H1 (cell line): ENCODE measurements around the gene RPS15. TPM values are rescaled to one million over a fixed set of nuclear protein-coding genes. Genes with fewer than 3 reads are reported as not detected.

ENCODE experiments used
- CTCF ChIA-PET: fragments of 300-600 bp; sonication (Branson Sonifier 250); formaldehyde crosslinking; loops from one replicate; lab custom pipeline; 2021; ENCODE audit not compliant: partially characterized antibody; lab: Charles Lee
- POLR2A ChIA-PET: fragments of 300-600 bp; sonication (Branson Sonifier 250); formaldehyde crosslinking; loops from one replicate; lab custom pipeline; 2021; ENCODE audit warnings: inconsistent platforms; ENCODE audit not compliant: partially characterized antibody; lab: Charles Lee
- DNase-seq, 2 experiments: peaks; one replicate each; pipeline versions ENCODE4 v3.0.0 to v3.0.0-alpha.2; 2010 to 2022; ENCODE audit warnings: low spot score in 2 of 2, low read depth in 1 of 2, mixed read lengths in 1 of 2
- FAIRE-seq: peaks from 2 replicates; lab custom pipeline; 2011; peaks lifted over from hg19 to GRCh38; lab: Jason Lieb, UNC
- H2AFZ ChIP-seq: 2 replicates; pipeline ENCODE4 v1.8.1; 2012; ENCODE audit warnings: low read length, inconsistent platforms
- H2AK5ac ChIP-seq: 2 replicates; pipeline ENCODE4 v1.6.1; 2013; ENCODE audit warnings: low read depth, low read length
- H2BK120ac ChIP-seq: replicated peaks from 2 replicates; pipeline ENCODE3; 2013; ENCODE audit warnings: low read depth, low read length, inconsistent platforms
- H2BK12ac ChIP-seq: 2 replicates; pipeline ENCODE4 v1.6.1; 2013; ENCODE audit warnings: low read depth, low read length
- H2BK15ac ChIP-seq: 2 replicates; pipeline ENCODE4 v1.6.1; 2013; ENCODE audit warnings: low read length
- H2BK20ac ChIP-seq: 2 replicates; pipeline ENCODE4 v1.6.1; 2013; ENCODE audit warnings: low read length
- H2BK5ac ChIP-seq: 2 replicates; pipeline ENCODE4 v1.6.1; 2013; ENCODE audit warnings: low read depth, low read length
- H3K14ac ChIP-seq: 2 replicates; pipeline ENCODE4 v1.6.1; 2013; ENCODE audit warnings: inconsistent platforms; ENCODE audit not compliant: insufficient read length
- H3K18ac ChIP-seq: 2 replicates; pipeline ENCODE4 v1.6.1; 2013; ENCODE audit warnings: low read length; ENCODE audit errors: extremely low read depth
- H3K23ac ChIP-seq: 2 replicates; pipeline ENCODE4 v1.6.1; 2013; ENCODE audit warnings: inconsistent platforms; ENCODE audit not compliant: insufficient read length
- H3K23me2 ChIP-seq: 2 replicates; pipeline ENCODE4 v1.6.1; 2013; ENCODE audit warnings: low read depth, low read length
- H3K27ac ChIP-seq: 2 replicates; pipeline ENCODE4 v1.6.1; 2011; ENCODE audit warnings: low read depth, low read length, inconsistent platforms
- H3K27me3 ChIP-seq, 4 experiments: replicated peaks in 1 of 4; 1 replicate in 1 of 4; 2 replicates in 3 of 4; pipeline versions ENCODE4 v1.6.1 to v1.8.1; 2011 to 2013; ENCODE audit warnings: low read length in 3 of 4, mild to moderate bottlenecking in 3 of 4, inconsistent platforms in 2 of 4, mixed read lengths in 2 of 4, moderate library complexity in 1 of 4; ENCODE audit not compliant: control insufficient read depth in 3 of 4, insufficient read depth in 3 of 4; ENCODE audit errors: extremely low read depth in 1 of 4
- H3K36me3 ChIP-seq, 4 experiments: 2 replicates each; pipeline versions ENCODE4 v1.6.1 to v1.8.1; 2011 to 2013; ENCODE audit warnings: mild to moderate bottlenecking in 4 of 4, low read length in 3 of 4, moderate library complexity in 2 of 4, control low read depth in 1 of 4, inconsistent platforms in 1 of 4; ENCODE audit not compliant: insufficient read depth in 4 of 4, control insufficient read depth in 2 of 4
- H3K4ac ChIP-seq: replicated peaks from 2 replicates; pipeline ENCODE3; 2013; ENCODE audit warnings: low read length, low read depth, mixed read lengths, inconsistent platforms; ENCODE audit not compliant: insufficient read length
- H3K4me1 ChIP-seq, 4 experiments: replicated peaks in 1 of 4; 1 replicate in 1 of 4; 2 replicates in 3 of 4; pipeline versions ENCODE4 v1.6.1 to v1.8.1; 2011 to 2013; ENCODE audit warnings: low read length in 3 of 4, inconsistent platforms in 2 of 4, mixed read lengths in 1 of 4; ENCODE audit not compliant: insufficient read depth in 4 of 4, control insufficient read depth in 3 of 4
- H3K4me2 ChIP-seq, 2 experiments: 2 replicates each; pipeline versions ENCODE4 v1.6.1 to v1.8.1; 2011 to 2013; ENCODE audit warnings: low read depth in 2 of 2, low read length in 2 of 2, control low read depth in 1 of 2, inconsistent platforms in 1 of 2, mild to moderate bottlenecking in 1 of 2; ENCODE audit not compliant: insufficient read depth in 1 of 2
- H3K4me3 ChIP-seq, 4 experiments: fragments of 200-600, 300-600 bp in 1 of 4; sonication (generic), shearing (Covaris generic), sonication (Bioruptor Twin) in 1 of 4; 2 replicates each; pipeline versions ENCODE4 v1.5.1 to v1.8.1; 2011 to 2016; ENCODE audit warnings: low read length in 4 of 4, low read depth in 3 of 4, control low read depth in 2 of 4, inconsistent platforms in 2 of 4, mild to moderate bottlenecking in 2 of 4, mixed read lengths in 1 of 4, moderate library complexity in 1 of 4; ENCODE audit not compliant: insufficient read depth in 2 of 4; ENCODE audit errors: extremely low read depth in 1 of 4
- H3K56ac ChIP-seq: replicated peaks from 2 replicates; pipeline ENCODE3; 2013; ENCODE audit warnings: low read depth, mild to moderate bottlenecking, mixed read lengths, low read length, inconsistent platforms; ENCODE audit not compliant: insufficient read length
- H3K79me1 ChIP-seq: 2 replicates; pipeline ENCODE4 v1.6.1; 2013; ENCODE audit warnings: low read depth, low read length, control low read depth
- H3K79me2 ChIP-seq, 2 experiments: 2 replicates each; pipeline versions ENCODE4 v1.6.1 to v1.8.1; 2012 to 2013; ENCODE audit warnings: low read length in 2 of 2, mild to moderate bottlenecking in 2 of 2, inconsistent platforms in 1 of 2; ENCODE audit not compliant: insufficient read depth in 2 of 2, control insufficient read depth in 1 of 2
- H3K9ac ChIP-seq, 4 experiments: replicated peaks in 1 of 4; 1 replicate in 1 of 4; 2 replicates in 3 of 4; pipeline versions ENCODE4 v1.6.1 to v1.8.1; 2011 to 2013; ENCODE audit warnings: low read depth in 3 of 4, low read length in 3 of 4, control low read depth in 2 of 4, mild to moderate bottlenecking in 2 of 4, moderate library complexity in 2 of 4, inconsistent platforms in 1 of 4; ENCODE audit errors: extremely low read depth in 1 of 4
- H3K9me3 ChIP-seq, 2 experiments: 2 replicates each; pipeline versions ENCODE4 v1.6.1 to v1.8.1; 2012 to 2013; ENCODE audit warnings: mild to moderate bottlenecking in 2 of 2, moderate library complexity in 2 of 2, control low read depth in 1 of 2, inconsistent platforms in 1 of 2, low read depth in 1 of 2, low read length in 1 of 2, mixed read lengths in 1 of 2; ENCODE audit not compliant: insufficient read depth in 2 of 2
- H4K20me1 ChIP-seq, 2 experiments: replicated peaks in 1 of 2; 2 replicates each; pipeline versions ENCODE3 to v1.8.1; 2011 to 2013; ENCODE audit warnings: inconsistent platforms in 2 of 2, low read length in 2 of 2, mild to moderate bottlenecking in 1 of 2; ENCODE audit not compliant: insufficient read depth in 2 of 2, control insufficient read depth in 1 of 2
- H4K5ac ChIP-seq: 2 replicates; pipeline ENCODE4 v1.6.1; 2013; ENCODE audit warnings: low read length, low read depth, mixed read lengths, inconsistent platforms; ENCODE audit not compliant: insufficient read length
- H4K8ac ChIP-seq: 2 replicates; pipeline ENCODE4 v1.8.0; 2013; ENCODE audit warnings: mild to moderate bottlenecking, moderate library complexity, low read length, inconsistent platforms; ENCODE audit not compliant: insufficient read depth; ENCODE audit errors: extremely low read depth
- H4K91ac ChIP-seq: replicated peaks from 2 replicates; pipeline ENCODE3; 2013; ENCODE audit warnings: low read length, mixed read lengths, inconsistent platforms; ENCODE audit not compliant: insufficient read length
- CHD2 ChIP-seq: IDR thresholded peaks from 2 replicates; pipeline ENCODE4 v1.6.1; 2012; ENCODE audit warnings: low read length, improper control_type of control experiment
- EGR1 ChIP-seq: IDR thresholded peaks from 2 replicates; pipeline ENCODE4 v1.6.1; 2011; ENCODE audit warnings: low read depth, low read length, borderline replicate concordance
- EP300 ChIP-seq, 2 experiments: IDR thresholded peaks; 1 replicate in 1 of 2; 2 replicates in 1 of 2; pipeline ENCODE4 v1.6.1; 2011 to 2012; ENCODE audit warnings: low read depth in 2 of 2, low read length in 2 of 2, mild to moderate bottlenecking in 2 of 2, borderline replicate concordance in 1 of 2, inconsistent platforms in 1 of 2, moderate library complexity in 1 of 2
- RFX5 ChIP-seq: IDR thresholded peaks from 2 replicates; pipeline ENCODE4 v1.6.1; 2011; ENCODE audit warnings: low read depth, low read length, improper control_type of control experiment, borderline replicate concordance
- TCF12 ChIP-seq: IDR thresholded peaks from 2 replicates; pipeline ENCODE4 v1.6.1; 2011; ENCODE audit warnings: low read depth, mild to moderate bottlenecking, low read length
- WGBS, 2 experiments: shearing (Covaris generic) in 1 of 2; methylation state at CpG; one replicate each; pipeline versions ENCODE4 v1.1.6 to v1.1.7; 2013 to 2015; ENCODE audit warnings: low lambda C conversion rate in 2 of 2, mixed read lengths in 2 of 2, inconsistent platforms in 1 of 2, low coverage in 1 of 2, missing lambda C conversion rate in 1 of 2; ENCODE audit not compliant: insufficient replicate concordance in 2 of 2, insufficient coverage in 1 of 2, insufficient read length in 1 of 2; ENCODE audit errors: extremely low coverage in 1 of 2, missing lambda C conversion rate in 1 of 2; 5-methylcytosine and 5-hydroxymethylcytosine counted together
- polyA plus RNA-seq, 7 experiments: library from polyadenylated mRNA; depleted of rRNA in 3 of 7; stranded (reverse) in 5 of 7; unstranded in 2 of 7; fragments of >200 nt in 5 of 7; fragments of 200-250 nt in 2 of 7; gene quantifications; 1 replicate in 5 of 7; 2 replicates in 1 of 7; 4 replicates in 1 of 7; pipeline versions ENCODE4 v1.2.1 to v1.2.3, GENCODE V29; 2011 to 2013; ENCODE audit warnings: missing spikeins in 2 of 7, mixed read lengths in 2 of 7
- total RNA-seq: library from RNA; stranded (reverse); fragmentation: NEBNext Ultra II Directional; extraction: Animal tissue kit (Norgen Biotek cat#: 25700); gene quantifications from 2 replicates; pipeline ENCODE4 v1.2.1, GENCODE V29; 2021
- TF ChIP-seq, protein P1 (sequence below): IDR thresholded peaks from 2 replicates; pipeline ENCODE4 v1.6.1; 2011; ENCODE audit warnings: low read length, improper control_type of control experiment
- TF ChIP-seq, protein P2 (sequence below), 3 experiments: IDR thresholded peaks; 1 replicate in 2 of 3; 2 replicates in 1 of 3; pipeline versions ENCODE4 v1.5.1 to v1.6.1; 2011; ENCODE audit warnings: low read length in 3 of 3, mild to moderate bottlenecking in 3 of 3, inconsistent platforms in 2 of 3, low read depth in 1 of 3, moderate library complexity in 1 of 3; ENCODE audit not compliant: insufficient read depth in 1 of 3; ENCODE audit errors: control extremely low read depth in 1 of 3

Gene RPS15
- total and polyA plus RNA-seq, 2 of the 8 experiments (the other 6 are each of a cell fraction or from before 2014, with no cell fraction given), result 1,562 to 3,890 TPM

DNA sequence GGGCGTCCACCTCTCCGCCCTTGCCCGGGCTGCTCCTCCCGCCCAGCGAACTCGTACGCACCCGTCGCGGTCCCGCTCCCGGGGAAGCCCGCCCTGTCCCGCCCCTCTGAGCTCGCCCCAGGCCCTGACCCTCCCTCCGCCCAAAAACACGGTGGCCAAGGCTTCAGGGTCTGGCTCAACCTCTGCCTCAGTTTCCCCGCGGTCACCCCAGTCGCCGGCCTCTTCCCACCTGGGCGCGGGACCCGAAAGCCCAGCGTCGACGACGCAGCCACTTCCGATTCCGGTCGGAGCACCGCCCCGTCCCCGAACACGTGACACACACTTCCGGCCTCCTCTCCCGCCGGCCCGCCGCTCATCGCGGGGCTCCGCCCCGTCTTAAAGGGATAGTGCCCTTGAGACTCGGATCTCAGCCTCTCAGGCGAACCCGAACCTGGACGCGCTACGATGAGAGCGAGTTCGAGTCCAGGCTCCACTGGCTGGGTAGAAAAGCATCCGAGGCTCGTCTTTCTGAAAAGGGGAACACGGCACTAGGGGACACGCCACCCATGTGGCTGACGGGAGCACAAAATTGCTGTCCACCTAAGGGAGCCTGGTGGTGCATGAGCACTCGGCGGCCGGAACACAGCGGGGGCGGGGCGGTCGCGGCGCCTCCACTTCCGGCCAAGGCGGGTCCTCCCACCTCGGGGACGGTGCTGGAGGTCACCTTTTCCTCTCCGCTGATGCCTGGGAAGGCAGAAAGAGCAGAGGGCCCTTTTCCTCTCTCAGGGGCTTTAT is 40.9 kb downstream of the RPS15 start, which contains the start of gene C19orf25:
C19orf25 (minus strand) TSS at position 282 of the 774 bp plus-strand sequence. CDS start 312 bp downstream, outside the sequence.
- Histone ChIP-seq H2AK5ac (no peak within 1 kb of the TSS), H3K4ac (no peak within 1 kb of the TSS), H3K4me2 (peak within 1 kb of the TSS; percentile 49 to 92), H3K27ac (peak within 1 kb of the TSS; percentile 82; the same call in 1 of the 2 replicates), H4K91ac (peak within 1 kb of the TSS; percentile 75), H2AFZ (peak within 1 kb of the TSS; percentile 93; the same call in 1 of the 2 replicates), H2BK15ac (peak within 1 kb of the TSS; percentile 99; the same call in 1 of the 2 replicates), H3K23ac (no peak within 1 kb of the TSS), H3K23me2 (peaks cover 7% of the 10 kb centered on the region), H3K36me3 (peaks cover 0 to 3% (median 1%) of the 10 kb centered on the region in 4 experiments; a peak in 1 of 8 replicates), H3K4me3 (peak within 1 kb of the TSS; percentile 65 to 86 (median 76)), H4K8ac (peak within 1 kb of the TSS; percentile 85), H4K20me1 (peaks cover 8 to 18% of the 10 kb centered on the region in 2 experiments), H4K5ac (peak within 1 kb of the TSS; percentile 97), H2BK20ac (peak within 1 kb of the TSS; percentile 93; the same call in 1 of the 2 replicates), H2BK12ac (peak within 1 kb of the TSS; percentile 92), H2BK5ac (peak within 1 kb of the TSS; percentile 95), H3K4me1 (no peaks in the 10 kb centered on the region; a peak in 3 of 7 replicates), H3K14ac (no peak within 1 kb of the TSS), H2BK120ac (no peak within 1 kb of the TSS), H3K18ac (peak within 1 kb of the TSS; percentile 99), H3K27me3 (no peaks in the 10 kb centered on the region), H3K79me2 (peaks cover 0 to 4% of the 10 kb centered on the region in 2 experiments; a peak in 1 of 4 replicates), H3K9ac (peak within 1 kb of the TSS; percentile 55 to 81 (median 73)), H3K79me1 (peaks cover 2% of the 10 kb centered on the region; the same call in 1 of the 2 replicates), H3K9me3 (no peaks in the 10 kb centered on the region), H3K56ac (peak within 1 kb of the TSS; percentile 92)
- POLR2A ChIA-PET, result interaction anchor here (1.3 kb wide), 1 partner anchor 210 kb away, joined by 4 read pairs; the partner anchor contains the start of gene CIRBP
- CTCF ChIA-PET, result no interaction called here
- WGBS, 2 experiments, result 2% methylated on average over 49 of the region's 71 CpGs; no CpG with 5 or more reads in 1 of the 2 experiments
- DNase-seq (peak; percentile 80 to 92), FAIRE-seq (no peak)
- TF ChIP-seq RFX5 (no peak), TCF12 (no peak), CHD2 (peak; percentile 54; the same call in 1 of the 2 replicates), EP300 (IDR thresholded peaks at IDR 0.05; ENCODE audit: borderline replicate concordance in 1 of 2, low read depth in 2 of 2, low read length in 2 of 2) (no peak), EGR1 (no peak)
- TF ChIP-seq, protein P1, sequence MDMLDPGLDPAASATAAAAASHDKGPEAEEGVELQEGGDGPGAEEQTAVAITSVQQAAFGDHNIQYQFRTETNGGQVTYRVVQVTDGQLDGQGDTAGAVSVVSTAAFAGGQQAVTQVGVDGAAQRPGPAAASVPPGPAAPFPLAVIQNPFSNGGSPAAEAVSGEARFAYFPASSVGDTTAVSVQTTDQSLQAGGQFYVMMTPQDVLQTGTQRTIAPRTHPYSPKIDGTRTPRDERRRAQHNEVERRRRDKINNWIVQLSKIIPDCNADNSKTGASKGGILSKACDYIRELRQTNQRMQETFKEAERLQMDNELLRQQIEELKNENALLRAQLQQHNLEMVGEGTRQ, result peak; percentile 91
- TF ChIP-seq, protein P2, sequence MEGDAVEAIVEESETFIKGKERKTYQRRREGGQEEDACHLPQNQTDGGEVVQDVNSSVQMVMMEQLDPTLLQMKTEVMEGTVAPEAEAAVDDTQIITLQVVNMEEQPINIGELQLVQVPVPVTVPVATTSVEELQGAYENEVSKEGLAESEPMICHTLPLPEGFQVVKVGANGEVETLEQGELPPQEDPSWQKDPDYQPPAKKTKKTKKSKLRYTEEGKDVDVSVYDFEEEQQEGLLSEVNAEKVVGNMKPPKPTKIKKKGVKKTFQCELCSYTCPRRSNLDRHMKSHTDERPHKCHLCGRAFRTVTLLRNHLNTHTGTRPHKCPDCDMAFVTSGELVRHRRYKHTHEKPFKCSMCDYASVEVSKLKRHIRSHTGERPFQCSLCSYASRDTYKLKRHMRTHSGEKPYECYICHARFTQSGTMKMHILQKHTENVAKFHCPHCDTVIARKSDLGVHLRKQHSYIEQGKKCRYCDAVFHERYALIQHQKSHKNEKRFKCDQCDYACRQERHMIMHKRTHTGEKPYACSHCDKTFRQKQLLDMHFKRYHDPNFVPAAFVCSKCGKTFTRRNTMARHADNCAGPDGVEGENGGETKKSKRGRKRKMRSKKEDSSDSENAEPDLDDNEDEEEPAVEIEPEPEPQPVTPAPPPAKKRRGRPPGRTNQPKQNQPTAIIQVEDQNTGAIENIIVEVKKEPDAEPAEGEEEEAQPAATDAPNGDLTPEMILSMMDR (IDR thresholded peaks at IDR 0.05; ENCODE audit: control extremely low read depth in 1 of 3, insufficient read depth in 1 of 3, low read depth in 1 of 3, low read length in 3 of 3), result no peak
